Measurements from ENCODE around the gene SCUBE1.
A peak's percentile ranks its signal among the peaks of the same experiment; 100 is the strongest.

Gene SCUBE1

DNA sequence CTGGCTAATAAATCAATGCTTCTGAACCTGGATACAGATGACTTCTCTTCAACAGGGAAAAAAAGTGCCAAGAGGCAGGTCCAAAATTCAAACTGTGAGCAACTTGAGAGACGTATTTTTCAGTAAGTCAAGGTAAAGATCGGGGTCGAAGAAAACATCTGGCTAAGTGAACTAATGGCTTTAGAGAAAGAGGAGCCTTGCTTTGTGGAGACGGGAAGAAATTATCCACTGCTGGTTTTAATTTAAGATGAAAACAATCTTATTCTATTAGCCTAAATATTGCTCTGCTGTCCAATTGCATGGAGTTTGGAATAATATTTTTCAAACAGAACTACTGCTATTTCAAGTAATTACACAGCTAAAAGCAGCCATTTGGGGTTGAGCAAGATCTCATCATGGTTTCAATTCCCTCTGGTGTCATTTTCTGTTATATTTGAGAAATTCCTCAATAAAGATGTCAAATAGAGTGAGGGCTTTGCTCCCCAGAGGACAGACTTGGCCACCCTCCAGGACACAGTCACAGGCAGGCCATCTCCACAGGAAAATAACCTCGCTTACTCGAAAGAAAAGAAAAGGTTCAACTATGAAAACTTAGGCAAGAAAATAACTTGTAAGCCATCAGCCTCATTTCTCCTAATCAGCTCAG, 29.8 kb downstream of the SCUBE1 start:
- Histone ChIP-seq H3K27ac (replicated peaks; ENCODE audit: low read length) (no peak overlapping the region), H4K91ac (ENCODE audit: low read depth, low read length, poor library complexity) (no peak overlapping the region), H3K79me1 (ENCODE audit: low read depth, low read length) (peaks cover 10% of the 10 kb centered on the region), H3K14ac (ENCODE audit: low read length) (no peak overlapping the region), H2BK12ac (ENCODE audit: low read length) (no peak overlapping the region), H3K27me3 (ENCODE audit: control insufficient read depth in 3 of 3, insufficient read depth in 3 of 3, low read depth in 1 of 3, low read length in 3 of 3) (peaks cover 0 to 15% (median 0%) of the 10 kb centered on the region in 3 experiments), H4K8ac (ENCODE audit: low read depth, low read length) (no peak overlapping the region), H3K9ac (ENCODE audit: low read depth, low read length, poor library complexity) (no peak overlapping the region), H2BK5ac (ENCODE audit: low read length) (no peak overlapping the region), H3K23ac (ENCODE audit: low read depth, low read length, poor library complexity) (no peak overlapping the region), H3K4me2 (ENCODE audit: insufficient read depth, low read length, poor library complexity, severe bottlenecking) (no peak overlapping the region), H3K18ac (ENCODE audit: low read length) (no peak overlapping the region), H2BK15ac (ENCODE audit: low read length) (no peak overlapping the region), H3K36me3 (replicated peaks in 1 of 2; ENCODE audit: control insufficient read depth in 2 of 2, insufficient read depth in 2 of 2, low read length in 2 of 2) (peaks cover 0 to 18% of the 10 kb centered on the region in 2 donors), H3K9me3 (replicated peaks in 1 of 2; ENCODE audit: control insufficient read depth in 2 of 2, insufficient read depth in 1 of 2, low read depth in 1 of 2, low read length in 2 of 2) (no peaks in the 10 kb centered on the region), H3K4me1 (ENCODE audit: control insufficient read depth in 2 of 2, insufficient read depth in 1 of 2, low read depth in 1 of 2, low read length in 2 of 2) (peaks cover 0 to 30% of the 10 kb centered on the region in 2 donors), H2AK5ac (ENCODE audit: low read depth, low read length) (no peak overlapping the region), H2AFZ (ENCODE audit: low read length) (no peak overlapping the region), H3K4me3 (ENCODE audit: low read length in 2 of 2) (no peak overlapping the region), H3K4ac (ENCODE audit: low read length) (no peak overlapping the region), H2BK120ac (ENCODE audit: low read depth, low read length) (no peak overlapping the region)
- WGBS, 2 donors (ENCODE audit: extremely low coverage in 2 of 2, insufficient read length in 2 of 2, insufficient replicate concordance in 1 of 2): no CpG with 5 or more reads among the region's 6 CpGs
- no peak for DNase-seq (ENCODE audit: low spot score)

DNA sequence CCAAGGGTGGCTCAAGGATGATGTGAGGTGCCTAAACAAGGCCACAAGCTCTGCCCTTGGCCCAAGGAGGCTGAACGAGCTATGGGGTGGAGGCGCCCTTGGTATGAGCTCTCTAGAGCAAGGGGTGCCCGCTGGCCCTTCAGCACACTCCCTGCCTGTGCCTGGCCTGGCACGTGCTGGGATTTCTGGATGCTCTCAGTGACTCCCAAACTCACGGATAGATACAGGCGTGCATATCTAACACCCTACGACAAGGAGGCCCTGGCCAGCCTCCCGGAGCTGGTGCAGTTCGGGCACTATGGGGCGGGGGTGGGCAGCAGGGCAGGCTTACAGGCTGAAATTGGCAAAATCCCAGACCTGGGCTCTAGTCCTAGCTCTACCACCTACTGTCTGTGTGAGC, 30.6 kb downstream of the SCUBE1 start:
- Histone ChIP-seq H3K4me3 (ENCODE audit: low read length in 2 of 2) (no peak overlapping the region), H3K4me1 (ENCODE audit: control insufficient read depth in 2 of 2, insufficient read depth in 1 of 2, low read depth in 1 of 2, low read length in 2 of 2) (peaks cover 0 to 31% of the 10 kb centered on the region in 2 donors), H2BK15ac (ENCODE audit: low read length) (no peak overlapping the region), H3K4me2 (ENCODE audit: insufficient read depth, low read length, poor library complexity, severe bottlenecking) (no peak overlapping the region), H4K91ac (ENCODE audit: low read depth, low read length, poor library complexity) (no peak overlapping the region), H3K18ac (ENCODE audit: low read length) (peak overlapping the region; percentile 53), H3K27ac (replicated peaks; ENCODE audit: low read length) (no peak overlapping the region), H2BK5ac (ENCODE audit: low read length) (no peak overlapping the region), H3K23ac (ENCODE audit: low read depth, low read length, poor library complexity) (peak overlapping the region; percentile 49), H3K9ac (ENCODE audit: low read depth, low read length, poor library complexity) (peak overlapping the region; percentile 24), H3K14ac (ENCODE audit: low read length) (no peak overlapping the region), H2AK5ac (ENCODE audit: low read depth, low read length) (no peak overlapping the region), H2BK12ac (ENCODE audit: low read length) (no peak overlapping the region), H4K8ac (ENCODE audit: low read depth, low read length) (no peak overlapping the region), H3K27me3 (ENCODE audit: control insufficient read depth in 3 of 3, insufficient read depth in 3 of 3, low read depth in 1 of 3, low read length in 3 of 3) (peaks cover 0 to 16% (median 0%) of the 10 kb centered on the region in 3 experiments), H3K9me3 (replicated peaks in 1 of 2; ENCODE audit: control insufficient read depth in 2 of 2, insufficient read depth in 1 of 2, low read depth in 1 of 2, low read length in 2 of 2) (no peaks in the 10 kb centered on the region), H2AFZ (ENCODE audit: low read length) (no peak overlapping the region), H3K4ac (ENCODE audit: low read length) (no peak overlapping the region), H3K36me3 (replicated peaks in 1 of 2; ENCODE audit: control insufficient read depth in 2 of 2, insufficient read depth in 2 of 2, low read length in 2 of 2) (peaks cover 0 to 13% of the 10 kb centered on the region in 2 donors), H2BK120ac (ENCODE audit: low read depth, low read length) (no peak overlapping the region), H3K79me1 (ENCODE audit: low read depth, low read length) (peaks cover 10% of the 10 kb centered on the region)
- no peak for DNase-seq (ENCODE audit: low spot score)
- no CpG with 5 or more reads among the region's 10 CpGs for WGBS, 2 donors (ENCODE audit: extremely low coverage in 2 of 2, insufficient read length in 2 of 2, insufficient replicate concordance in 1 of 2)

DNA sequence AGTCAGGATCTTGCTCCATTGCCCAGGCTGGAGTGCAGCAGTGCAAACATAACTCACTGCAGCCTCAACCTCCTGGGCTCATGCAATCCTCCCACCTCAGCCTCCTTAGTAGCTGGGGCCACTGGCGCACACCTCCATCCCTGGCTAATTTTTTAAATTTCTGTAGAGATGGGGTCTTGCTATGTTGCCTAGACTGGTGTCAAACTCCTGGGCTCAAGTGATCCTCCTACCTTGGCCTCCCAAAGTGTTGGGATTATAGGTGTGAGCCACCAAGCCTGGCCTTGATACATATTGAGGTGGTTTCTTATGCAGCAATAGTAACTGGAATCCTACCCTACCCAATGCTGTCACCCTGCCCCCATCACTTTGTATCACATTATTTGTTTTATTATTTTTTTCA, 32.4 kb downstream of the SCUBE1 start:
- no peak overlapping the region for H3K4me2 ChIP-seq (ENCODE audit: insufficient read depth, low read length, poor library complexity, severe bottlenecking)
- peaks cover 0 to 11% (median 0%) of the 10 kb centered on the region in 3 experiments for H3K27me3 ChIP-seq (ENCODE audit: control insufficient read depth in 3 of 3, insufficient read depth in 3 of 3, low read depth in 1 of 3, low read length in 3 of 3)
- WGBS, 2 donors (ENCODE audit: extremely low coverage in 2 of 2, insufficient read length in 2 of 2, insufficient replicate concordance in 1 of 2): no CpG with 5 or more reads among the region's 1 CpG
- H4K8ac ChIP-seq (ENCODE audit: low read depth, low read length): no peak overlapping the region
- H2BK15ac ChIP-seq (ENCODE audit: low read length): no peak overlapping the region
- H3K4me3 ChIP-seq (ENCODE audit: low read length in 2 of 2): no peak overlapping the region
- no peak overlapping the region for H2BK120ac ChIP-seq (ENCODE audit: low read depth, low read length)
- no peak overlapping the region for H3K4ac ChIP-seq (ENCODE audit: low read length)
- H2AK5ac ChIP-seq (ENCODE audit: low read depth, low read length): no peak overlapping the region
- H3K14ac ChIP-seq (ENCODE audit: low read length): no peak overlapping the region
- DNase-seq (ENCODE audit: low spot score): no peak
- no peaks in the 10 kb centered on the region for H3K9me3 ChIP-seq (replicated peaks in 1 of 2; ENCODE audit: control insufficient read depth in 2 of 2, insufficient read depth in 1 of 2, low read depth in 1 of 2, low read length in 2 of 2)
- peaks cover 0 to 6% of the 10 kb centered on the region in 2 donors for H3K36me3 ChIP-seq (replicated peaks in 1 of 2; ENCODE audit: control insufficient read depth in 2 of 2, insufficient read depth in 2 of 2, low read length in 2 of 2)
- peaks cover 0 to 32% of the 10 kb centered on the region in 2 donors for H3K4me1 ChIP-seq (ENCODE audit: control insufficient read depth in 2 of 2, insufficient read depth in 1 of 2, low read depth in 1 of 2, low read length in 2 of 2)
- no peak overlapping the region for H2AFZ ChIP-seq (ENCODE audit: low read length)
- H3K18ac ChIP-seq (ENCODE audit: low read length): no peak overlapping the region
- no peak overlapping the region for H2BK12ac ChIP-seq (ENCODE audit: low read length)
- H3K79me1 ChIP-seq (ENCODE audit: low read depth, low read length): peaks cover 11% of the 10 kb centered on the region
- H3K27ac ChIP-seq (replicated peaks; ENCODE audit: low read length): no peak overlapping the region
- H4K91ac ChIP-seq (ENCODE audit: low read depth, low read length, poor library complexity): no peak overlapping the region
- no peak overlapping the region for H2BK5ac ChIP-seq (ENCODE audit: low read length)
- H3K23ac ChIP-seq (ENCODE audit: low read depth, low read length, poor library complexity): no peak overlapping the region
- H3K9ac ChIP-seq (ENCODE audit: low read depth, low read length, poor library complexity): no peak overlapping the region

DNA sequence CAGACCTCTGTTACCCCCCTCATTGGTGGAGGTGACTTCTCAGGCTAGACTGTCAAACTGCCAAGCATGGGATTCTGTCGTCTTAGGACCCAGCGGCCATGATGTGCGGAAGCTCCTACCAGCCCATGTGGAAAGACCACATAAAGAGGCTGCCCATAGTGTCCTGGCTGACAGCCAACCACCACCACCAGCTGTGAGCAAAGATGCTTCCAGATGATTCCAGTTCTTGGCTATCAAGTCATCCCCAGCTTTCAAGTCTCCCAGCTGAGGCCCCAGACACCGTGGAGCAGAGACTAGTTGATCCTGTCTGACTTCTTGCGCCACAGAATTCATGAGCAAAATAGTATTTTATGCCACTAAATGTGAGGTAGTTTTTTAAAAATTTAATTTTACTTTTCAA, 32.9 kb downstream of the SCUBE1 start:
- Histone ChIP-seq H3K9ac (ENCODE audit: low read depth, low read length, poor library complexity) (no peak overlapping the region), H4K91ac (ENCODE audit: low read depth, low read length, poor library complexity) (no peak overlapping the region), H3K18ac (ENCODE audit: low read length) (no peak overlapping the region), H2BK12ac (ENCODE audit: low read length) (no peak overlapping the region), H3K4me1 (ENCODE audit: control insufficient read depth in 2 of 2, insufficient read depth in 1 of 2, low read depth in 1 of 2, low read length in 2 of 2) (peaks cover 0 to 28% of the 10 kb centered on the region in 2 donors), H3K4me2 (ENCODE audit: insufficient read depth, low read length, poor library complexity, severe bottlenecking) (no peak overlapping the region), H2BK15ac (ENCODE audit: low read length) (no peak overlapping the region), H3K23ac (ENCODE audit: low read depth, low read length, poor library complexity) (no peak overlapping the region), H3K14ac (ENCODE audit: low read length) (no peak overlapping the region), H3K4me3 (ENCODE audit: low read length in 2 of 2) (no peak overlapping the region), H2AK5ac (ENCODE audit: low read depth, low read length) (no peak overlapping the region), H2BK120ac (ENCODE audit: low read depth, low read length) (no peak overlapping the region), H3K4ac (ENCODE audit: low read length) (no peak overlapping the region), H3K36me3 (replicated peaks in 1 of 2; ENCODE audit: control insufficient read depth in 2 of 2, insufficient read depth in 2 of 2, low read length in 2 of 2) (peaks cover 0 to 6% of the 10 kb centered on the region in 2 donors), H2AFZ (ENCODE audit: low read length) (no peak overlapping the region), H4K8ac (ENCODE audit: low read depth, low read length) (no peak overlapping the region), H3K79me1 (ENCODE audit: low read depth, low read length) (peaks cover 10% of the 10 kb centered on the region), H3K27me3 (ENCODE audit: control insufficient read depth in 3 of 3, insufficient read depth in 3 of 3, low read depth in 1 of 3, low read length in 3 of 3) (peaks cover 0 to 11% (median 0%) of the 10 kb centered on the region in 3 experiments), H3K27ac (replicated peaks; ENCODE audit: low read length) (no peak overlapping the region), H3K9me3 (replicated peaks in 1 of 2; ENCODE audit: control insufficient read depth in 2 of 2, insufficient read depth in 1 of 2, low read depth in 1 of 2, low read length in 2 of 2) (no peaks in the 10 kb centered on the region), H2BK5ac (ENCODE audit: low read length) (no peak overlapping the region)
- DNase-seq (ENCODE audit: low spot score): no peak
- no CpG with 5 or more reads among the region's 5 CpGs for WGBS, 2 donors (ENCODE audit: extremely low coverage in 2 of 2, insufficient read length in 2 of 2, insufficient replicate concordance in 1 of 2)

Measured in neuronal stem cell (in vitro differentiated cells).